IMR-90 (cell line): ENCODE measurements around the gene INTS12. TPM values are rescaled to one million over a fixed set of nuclear protein-coding genes. Genes with fewer than 3 reads are reported as not detected.

Experiments used
- ATAC-seq: fragments of 200-7000 bp; cut with Tn5 transposase; 2 replicates; pipeline ENCODE4 v1.9.1; 2020; ENCODE audit warnings: low read depth, mild to moderate bottlenecking, moderate library complexity
- BruUV-seq: library from RNA; stranded (reverse); fragments of 400-500 nt; replicated peaks from 2 replicates; lab custom pipeline; 2021; lab: Mats Ljungman, UMichigan
- CTCF ChIA-PET: fragments of 300-600 bp; formaldehyde crosslinking; extraction: SDS; loops from one replicate; lab custom pipeline; 2021; ENCODE audit warnings: antibody characterized with exemption; lab: Yijun Ruan, JAX
- POLR2A ChIA-PET: fragments of 300-600 bp; sonication (Branson Sonifier 250); formaldehyde crosslinking; loops from one replicate; lab custom pipeline; 2022; ENCODE audit warnings: antibody characterized with exemption; ENCODE audit not compliant: unreplicated experiment; lab: Charles Lee
- DNase-seq: peaks from one replicate; pipeline ENCODE4 v3.0.0; 2013
- H2AFZ ChIP-seq: replicated peaks from 2 replicates; pipeline ENCODE3; 2013; ENCODE audit warnings: low read length, mild to moderate bottlenecking; ENCODE audit not compliant: poor library complexity
- H2AK5ac ChIP-seq: 2 replicates; pipeline ENCODE4 v1.6.1; 2013; ENCODE audit warnings: low read depth, low read length, inconsistent platforms
- H2AK9ac ChIP-seq: replicated peaks from 2 replicates; pipeline ENCODE3; 2013; ENCODE audit warnings: mild to moderate bottlenecking, low read depth, low read length, moderate library complexity; ENCODE audit not compliant: poor library complexity
- H2BK120ac ChIP-seq: 2 replicates; pipeline ENCODE4 v1.6.1; 2013; ENCODE audit warnings: low read depth, low read length, inconsistent platforms
- H2BK15ac ChIP-seq: 3 replicates; pipeline ENCODE4 v1.6.1; 2013; ENCODE audit warnings: low read depth, low read length, inconsistent platforms
- H2BK20ac ChIP-seq: 2 replicates; pipeline ENCODE4 v1.6.1; 2013; ENCODE audit warnings: low read depth, mild to moderate bottlenecking, inconsistent platforms, low read length, moderate library complexity
- H2BK5ac ChIP-seq: 2 replicates; pipeline ENCODE4 v1.6.1; 2013; ENCODE audit warnings: mild to moderate bottlenecking, low read depth, low read length, inconsistent platforms; ENCODE audit not compliant: poor library complexity, severe bottlenecking
- H3K14ac ChIP-seq: replicated peaks from 2 replicates; pipeline ENCODE4 v1.6.1; 2013; ENCODE audit warnings: low read depth, low read length, inconsistent platforms
- H3K18ac ChIP-seq: 2 replicates; pipeline ENCODE4 v1.6.1; 2013; ENCODE audit warnings: low read depth, low read length, control low read depth
- H3K23ac ChIP-seq: 2 replicates; pipeline ENCODE4 v1.6.1; 2013; ENCODE audit warnings: low read depth, low read length, inconsistent platforms
- H3K27ac ChIP-seq: 2 replicates; pipeline ENCODE4 v1.5.1; 2013; ENCODE audit warnings: mild to moderate bottlenecking, control low read depth, low read length; ENCODE audit not compliant: insufficient read depth
- H3K27me3 ChIP-seq: 2 replicates; pipeline ENCODE4 v1.6.1; 2013; ENCODE audit warnings: low read length; ENCODE audit not compliant: control insufficient read depth, insufficient read depth
- H3K36me3 ChIP-seq: 2 replicates; pipeline ENCODE4 v1.6.1; 2013; ENCODE audit warnings: low read length, mixed read lengths; ENCODE audit not compliant: control insufficient read depth, insufficient read depth
- H3K4ac ChIP-seq: 2 replicates; pipeline ENCODE4 v1.6.1; 2013; ENCODE audit warnings: low read depth, low read length, inconsistent platforms
- H3K4me1 ChIP-seq: 2 replicates; pipeline ENCODE4 v1.6.1; 2013; ENCODE audit warnings: low read length, mixed read lengths; ENCODE audit not compliant: control insufficient read depth, insufficient read depth
- H3K4me2 ChIP-seq: 2 replicates; pipeline ENCODE4 v1.6.1; 2013; ENCODE audit warnings: low read depth, mild to moderate bottlenecking, control low read depth, low read length, moderate library complexity
- H3K4me3 ChIP-seq: 2 replicates; pipeline ENCODE4 v1.5.1; 2013; ENCODE audit warnings: low read depth, mild to moderate bottlenecking, control low read depth, low read length, moderate library complexity; ENCODE audit not compliant: insufficient read depth
- H3K56ac ChIP-seq: 2 replicates; pipeline ENCODE4 v1.6.1; 2013; ENCODE audit warnings: low read length, inconsistent platforms; ENCODE audit not compliant: insufficient read depth; ENCODE audit errors: extremely low read depth
- H3K79me1 ChIP-seq, 2 experiments: 2 replicates each; pipeline ENCODE4 v1.6.1; 2013; ENCODE audit warnings: low read length in 2 of 2, inconsistent platforms in 1 of 2, low read depth in 1 of 2
- H3K9ac ChIP-seq: 2 replicates; pipeline ENCODE4 v1.6.1; 2013; ENCODE audit warnings: low read depth, low read length, control low read depth
- H3K9me1 ChIP-seq: 2 replicates; pipeline ENCODE4 v1.6.1; 2013; ENCODE audit warnings: low read length, inconsistent platforms; ENCODE audit not compliant: insufficient read depth
- H3K9me3 ChIP-seq: 2 replicates; pipeline ENCODE4 v1.6.1; 2013; ENCODE audit warnings: low read length; ENCODE audit not compliant: control insufficient read depth, insufficient read depth
- H4K20me1 ChIP-seq: 2 replicates; pipeline ENCODE4 v1.6.1; 2013; ENCODE audit warnings: low read length, inconsistent platforms; ENCODE audit not compliant: insufficient read depth
- H4K5ac ChIP-seq: 2 replicates; pipeline ENCODE4 v1.6.1; 2013; ENCODE audit warnings: mild to moderate bottlenecking, low read depth, low read length, control low read depth
- H4K8ac ChIP-seq, 2 experiments: 2 replicates each; pipeline ENCODE4 v1.6.1; 2013; ENCODE audit warnings: low read depth in 2 of 2, low read length in 2 of 2, control low read depth in 1 of 2, inconsistent platforms in 1 of 2
- H4K91ac ChIP-seq: 2 replicates; pipeline ENCODE4 v1.6.1; 2013; ENCODE audit warnings: low read depth, low read length, inconsistent platforms; ENCODE audit not compliant: insufficient read depth
- CEBPB ChIP-seq: IDR thresholded peaks from 2 replicates; pipeline ENCODE4 v1.6.1; 2012; ENCODE audit warnings: low read depth, low read length, improper control_type of control experiment
- FOS ChIP-seq: fragments of 150-350 bp; IDR thresholded peaks from 2 replicates; pipeline ENCODE4 v1.6.1; 2016; ENCODE audit warnings: low read depth, low read length
- NFE2L2 ChIP-seq: fragments of 150-350 bp; IDR thresholded peaks from 2 replicates; pipeline ENCODE4 v1.6.1; 2016; ENCODE audit warnings: low read depth, mild to moderate bottlenecking, low read length
- RAD21 ChIP-seq: IDR thresholded peaks from 2 replicates; pipeline ENCODE4 v1.6.1; 2012; ENCODE audit warnings: low read length, improper control_type of control experiment
- RCOR1 ChIP-seq: IDR thresholded peaks from 2 replicates; pipeline ENCODE4 v1.6.1; 2012; ENCODE audit warnings: mild to moderate bottlenecking, low read length, improper control_type of control experiment; ENCODE audit not compliant: insufficient replicate concordance
- WGBS, 2 experiments: methylation state at CpG; one replicate each; pipeline versions ENCODE4 v1.1.5 to v1.1.7; 2013; ENCODE audit warnings: missing lambda C conversion rate in 2 of 2; ENCODE audit not compliant: insufficient read length in 1 of 2; ENCODE audit errors: extremely low coverage in 2 of 2; 5-methylcytosine and 5-hydroxymethylcytosine counted together
- dilution Hi-C: fragments of 300-500 bp; cut with HindIII; formaldehyde crosslinking; loops from one replicate; pipeline ENCODE4 v1.14.3; 2018; ENCODE audit warnings: low sequenced_read_pairs; ENCODE audit not compliant: unreplicated experiment
- in situ Hi-C: fragments of 300-500 bp; cut with MboI; formaldehyde crosslinking; loops from 3 replicates; pipeline ENCODE4 v1.14.3; 2019; ENCODE audit warnings: low sequenced_read_pairs, inconsistent platforms, mixed read lengths
- intact Hi-C: fragments of 100-400 bp; cut with micrococcal nuclease; formaldehyde crosslinking; loops from 2 replicates; pipeline ENCODE4 v1.10.0; 2022
- polyA plus RNA-seq, 3 experiments: library from polyadenylated mRNA; depleted of rRNA; stranded (reverse); fragments of >200 nt; gene quantifications; 2 replicates each; pipeline ENCODE4 v1.2.3, GENCODE V29; 2012; ENCODE audit warnings: low replicate concordance in 1 of 3
- total RNA-seq: library from RNA; depleted of rRNA; stranded (reverse); fragments of >200 nt; gene quantifications from 2 replicates; pipeline ENCODE4 v1.2.3, GENCODE V29; 2012; rRNA removed

Gene INTS12
- total and polyA plus RNA-seq, 2 of the 4 experiments (the other 2 are of a cell fraction), result 27.5 to 36.0 TPM

DNA sequence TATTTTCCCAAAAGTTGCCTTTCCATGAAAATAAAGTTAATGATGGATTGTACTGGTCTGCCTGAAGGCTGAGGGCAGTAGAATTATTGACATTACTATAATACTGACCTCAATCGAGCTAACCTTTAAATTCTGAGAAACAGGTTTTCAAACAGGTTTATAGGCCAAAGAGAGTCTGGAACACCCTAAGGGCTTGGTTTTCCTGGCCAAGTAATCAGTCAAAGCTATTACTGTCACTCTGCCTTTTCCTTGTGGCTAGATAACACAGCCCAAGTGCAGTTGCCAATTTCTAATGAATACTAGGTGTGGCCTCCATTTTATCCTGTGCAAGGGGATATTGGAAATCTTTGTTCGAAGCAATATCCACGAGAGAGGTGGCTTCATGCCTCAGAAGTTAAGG, 75.2 kb downstream of the INTS12 start:
- no peak overlapping the region for H2BK120ac ChIP-seq
- H3K4me2 ChIP-seq, result no peak overlapping the region
- no peak for ATAC-seq
- H2AK9ac ChIP-seq, result no peak overlapping the region
- no TSS peak for BruUV-seq
- no peak overlapping the region for H3K4me3 ChIP-seq
- WGBS, 2 experiments, result no CpG with 5 or more reads among the region's 3 CpGs
- H3K9me1 ChIP-seq, result no peaks in the 10 kb centered on the region
- in situ Hi-C loops, result no loop called here
- no peak overlapping the region for H3K4ac ChIP-seq
- CTCF ChIA-PET, result no interaction called here
- H2BK20ac ChIP-seq, result no peak overlapping the region
- no peak overlapping the region for H2AK5ac ChIP-seq
- no peaks in the 10 kb centered on the region for H3K9me3 ChIP-seq
- H3K23ac ChIP-seq, result no peak overlapping the region
- H3K27ac ChIP-seq, result no peak overlapping the region
- no peak overlapping the region for H2BK15ac ChIP-seq
- dilution Hi-C loops, result no loop called here
- no peaks in the 10 kb centered on the region for H3K27me3 ChIP-seq
- no peak overlapping the region for H4K5ac ChIP-seq
- POLR2A ChIA-PET, result no interaction called here
- no peak overlapping the region for H4K91ac ChIP-seq
- H2AFZ ChIP-seq, result no peak overlapping the region
- no peaks in the 10 kb centered on the region for H4K20me1 ChIP-seq
- no peaks in the 10 kb centered on the region for H3K79me1 ChIP-seq
- no peaks in the 10 kb centered on the region for H3K4me1 ChIP-seq
- H3K18ac ChIP-seq, result no peak overlapping the region
- DNase-seq, result no peak
- no peak for TF ChIP-seq RCOR1
- no peak for TF ChIP-seq RAD21
- TF ChIP-seq NFE2L2, result no peak
- no peak for TF ChIP-seq FOS
- no peak for TF ChIP-seq CEBPB
- H3K9ac ChIP-seq, result no peak overlapping the region
- H3K14ac ChIP-seq, result no peak overlapping the region
- H3K36me3 ChIP-seq, result no peaks in the 10 kb centered on the region
- no peak overlapping the region for H4K8ac ChIP-seq
- intact Hi-C loops, result no loop called here
- no peak overlapping the region for H3K56ac ChIP-seq
- no peak overlapping the region for H2BK5ac ChIP-seq

Other genes with a start within 250 kb of the INTS12 start
- gene PPA2, start 234.6 kb downstream of the INTS12 start, total RNA-seq, result 52.5 and 66.7 TPM in 2 replicates
- gene PPA2, start 234.6 kb downstream of the INTS12 start, polyA plus RNA-seq (2012; rRNA removed), result 43.1 and 46.9 TPM in 2 replicates
- gene ARHGEF38, start 156.1 kb downstream of the INTS12 start, total RNA-seq, result not detected in 2 replicates
- not detected in 2 replicates for gene ARHGEF38, start 156.1 kb downstream of the INTS12 start, polyA plus RNA-seq (2012; rRNA removed)
- 16.7 and 20.3 TPM in 2 replicates for gene GSTCD, start 95 bp upstream of the INTS12 start, total RNA-seq
- 4.1 and 5.2 TPM in 2 replicates for gene GSTCD, start 95 bp upstream of the INTS12 start, polyA plus RNA-seq (2012; rRNA removed)
- not detected in 2 replicates for gene NPNT, start 186.8 kb upstream of the INTS12 start, total RNA-seq
- gene NPNT, start 186.8 kb upstream of the INTS12 start, polyA plus RNA-seq (2012; rRNA removed), result not detected in 2 replicates